HEK293 (cell line): Measurements from ENCODE around the gene ZC3H10.
A peak's percentile ranks its signal among the peaks of the same experiment; 100 is the strongest.

ENCODE experiments used
- BCL11B ChIP-seq: fragments of 450-650 bp; formaldehyde crosslinking; IDR thresholded peaks from 2 replicates; pipeline ENCODE4 v1.5.1; 2016; ENCODE audit warnings: low read depth, missing biosample characterization, missing genetic modification characterization
- GLIS1 ChIP-seq: fragments of 450-650 bp; formaldehyde crosslinking; IDR thresholded peaks from 2 replicates; pipeline ENCODE4 v1.5.1; 2016; ENCODE audit warnings: missing biosample characterization, missing genetic modification characterization
- HOXD13 ChIP-seq: sonication (generic); formaldehyde crosslinking; IDR thresholded peaks from 2 replicates; pipeline ENCODE4 v1.8.0; 2022; ENCODE audit warnings: missing genetic modification reagents, borderline replicate concordance
- KLF10 ChIP-seq: fragments of 450-650 bp; IDR thresholded peaks from 2 replicates; pipeline ENCODE4 v1.5.1; 2018; ENCODE audit warnings: missing biosample characterization, mild to moderate bottlenecking, missing genetic modification characterization
- KLF9 ChIP-seq: fragments of 450-650 bp; formaldehyde crosslinking; IDR thresholded peaks from 2 replicates; pipeline ENCODE4 v1.5.1; 2016; ENCODE audit warnings: missing biosample characterization, missing genetic modification characterization, low read depth
- PRDM4 ChIP-seq: fragments of 450-650 bp; formaldehyde crosslinking; IDR thresholded peaks from 2 replicates; pipeline ENCODE4 v1.5.1; 2017; ENCODE audit warnings: missing biosample characterization, missing genetic modification characterization
- SALL2 ChIP-seq: fragments of 450-650 bp; formaldehyde crosslinking; IDR thresholded peaks from 2 replicates; pipeline ENCODE4 v1.5.0; 2017; ENCODE audit warnings: missing biosample characterization, mild to moderate bottlenecking, missing genetic modification characterization, borderline replicate concordance
- TCF7L2 ChIP-seq: IDR thresholded peaks from 2 replicates; pipeline ENCODE4 v1.6.1; 2011; ENCODE audit warnings: low read depth, mild to moderate bottlenecking, inconsistent platforms, low read length, moderate library complexity, borderline replicate concordance
- ZBTB1 ChIP-seq: fragments of 450-650 bp; formaldehyde crosslinking; IDR thresholded peaks from 2 replicates; pipeline ENCODE4 v1.5.1; 2016; ENCODE audit warnings: missing biosample characterization, missing genetic modification characterization
- ZBTB6 ChIP-seq: fragments of 450-650 bp; formaldehyde crosslinking; IDR thresholded peaks from 2 replicates; pipeline ENCODE4 v1.5.1; 2017; ENCODE audit warnings: missing biosample characterization, missing genetic modification characterization
- ZFP69B ChIP-seq: fragments of 450-650 bp; formaldehyde crosslinking; IDR thresholded peaks from 2 replicates; pipeline ENCODE4 v1.5.1; 2016; ENCODE audit warnings: missing biosample characterization, missing genetic modification characterization
- ZNF121 ChIP-seq: fragments of 450-650 bp; formaldehyde crosslinking; IDR thresholded peaks from 2 replicates; pipeline ENCODE4 v1.5.1; 2016; ENCODE audit warnings: missing biosample characterization, missing genetic modification characterization
- ZNF2 ChIP-seq: fragments of 450-650 bp; formaldehyde crosslinking; IDR thresholded peaks from 2 replicates; pipeline ENCODE4 v1.5.1; 2016; ENCODE audit warnings: missing biosample characterization, missing genetic modification characterization
- ZNF214 ChIP-seq: fragments of 450-650 bp; formaldehyde crosslinking; IDR thresholded peaks from 2 replicates; pipeline ENCODE4 v1.5.1; 2017; ENCODE audit warnings: missing biosample characterization, mild to moderate bottlenecking, missing genetic modification characterization, borderline replicate concordance
- ZNF248 ChIP-seq: fragments of 450-650 bp; formaldehyde crosslinking; IDR thresholded peaks from 2 replicates; pipeline ENCODE4 v1.5.1; 2017; ENCODE audit warnings: missing biosample characterization, missing genetic modification characterization
- ZNF423 ChIP-seq: fragments of 450-650 bp; formaldehyde crosslinking; IDR thresholded peaks from 2 replicates; pipeline ENCODE4 v1.5.1; 2016; ENCODE audit warnings: missing biosample characterization, missing genetic modification characterization
- ZNF473 ChIP-seq: fragments of 450-650 bp; formaldehyde crosslinking; IDR thresholded peaks from 2 replicates; pipeline ENCODE4 v1.5.1; 2017; ENCODE audit warnings: missing biosample characterization, missing genetic modification characterization
- ZNF571 ChIP-seq: fragments of 450-650 bp; formaldehyde crosslinking; IDR thresholded peaks from 2 replicates; pipeline ENCODE4 v1.5.0; 2017; ENCODE audit warnings: missing biosample characterization, missing genetic modification characterization
- ZNF596 ChIP-seq: fragments of 450-650 bp; IDR thresholded peaks from 2 replicates; pipeline ENCODE4 v1.5.0; 2018; ENCODE audit warnings: missing biosample characterization, mild to moderate bottlenecking, missing genetic modification characterization, moderate library complexity
- ZNF654 ChIP-seq: fragments of 450-650 bp; formaldehyde crosslinking; IDR thresholded peaks from 2 replicates; pipeline ENCODE4 v1.5.1; 2016; ENCODE audit warnings: low read depth, missing biosample characterization, missing genetic modification characterization
- ZNF670 ChIP-seq: fragments of 450-650 bp; formaldehyde crosslinking; IDR thresholded peaks from 2 replicates; pipeline ENCODE4 v1.5.1; 2016; ENCODE audit warnings: missing biosample characterization, missing genetic modification characterization, low read depth
- ZNF677 ChIP-seq: fragments of 450-650 bp; IDR thresholded peaks from 2 replicates; pipeline ENCODE4 v1.5.0; 2018; ENCODE audit warnings: missing biosample characterization, mild to moderate bottlenecking, missing genetic modification characterization, moderate library complexity
- ZNF747 ChIP-seq: fragments of 450-650 bp; formaldehyde crosslinking; IDR thresholded peaks from 2 replicates; pipeline ENCODE4 v1.5.1; 2016; ENCODE audit warnings: missing biosample characterization, missing genetic modification characterization
- ZNF776 ChIP-seq: fragments of 450-650 bp; formaldehyde crosslinking; IDR thresholded peaks from 2 replicates; pipeline ENCODE4 v1.5.0; 2017; ENCODE audit warnings: missing biosample characterization, missing genetic modification characterization, borderline replicate concordance
- TF ChIP-seq, protein P1 (sequence below): fragments of 450-650 bp; formaldehyde crosslinking; IDR thresholded peaks from 2 replicates; pipeline ENCODE4 v1.5.1; 2016; ENCODE audit warnings: missing biosample characterization, missing genetic modification characterization, low read depth
- TF ChIP-seq, protein P2 (sequence below): fragments of 450-650 bp; formaldehyde crosslinking; IDR thresholded peaks from 2 replicates; pipeline ENCODE4 v1.5.1; 2016; ENCODE audit warnings: missing biosample characterization, missing genetic modification characterization
- TF ChIP-seq, protein P3 (sequence below): fragments of 450-650 bp; formaldehyde crosslinking; IDR thresholded peaks from 2 replicates; pipeline ENCODE4 v1.5.1; 2016; ENCODE audit warnings: missing biosample characterization, missing genetic modification characterization
- TF ChIP-seq, protein P4 (sequence below): fragments of 450-650 bp; formaldehyde crosslinking; IDR thresholded peaks from 2 replicates; pipeline ENCODE4 v1.5.1; 2016; ENCODE audit warnings: missing biosample characterization, missing genetic modification characterization

The ZC3H10 gene

DNA sequence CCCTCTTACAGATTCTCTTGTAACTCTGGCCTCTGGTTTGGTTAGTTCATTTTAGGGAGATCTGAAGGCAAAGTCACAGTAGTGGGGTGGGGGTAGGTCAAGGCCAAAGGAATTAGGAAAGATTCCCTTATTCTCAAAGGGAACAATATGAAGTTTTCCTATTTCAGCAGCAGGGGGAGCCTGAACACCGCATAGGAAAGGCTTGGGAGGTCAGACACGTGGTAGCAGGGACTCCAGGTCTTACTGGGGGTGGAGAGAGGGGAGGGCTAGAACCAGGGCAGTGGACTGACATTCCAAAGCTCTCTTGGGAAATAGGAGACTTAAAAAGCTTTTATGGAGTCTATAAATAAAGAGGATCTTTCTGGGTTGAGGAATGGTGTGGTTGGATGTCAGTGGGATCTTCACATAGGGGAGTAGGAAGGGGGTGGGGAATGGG lies 1.3 kb downstream of the ZC3H10 start (continued):
- TF ChIP-seq, protein P1, sequence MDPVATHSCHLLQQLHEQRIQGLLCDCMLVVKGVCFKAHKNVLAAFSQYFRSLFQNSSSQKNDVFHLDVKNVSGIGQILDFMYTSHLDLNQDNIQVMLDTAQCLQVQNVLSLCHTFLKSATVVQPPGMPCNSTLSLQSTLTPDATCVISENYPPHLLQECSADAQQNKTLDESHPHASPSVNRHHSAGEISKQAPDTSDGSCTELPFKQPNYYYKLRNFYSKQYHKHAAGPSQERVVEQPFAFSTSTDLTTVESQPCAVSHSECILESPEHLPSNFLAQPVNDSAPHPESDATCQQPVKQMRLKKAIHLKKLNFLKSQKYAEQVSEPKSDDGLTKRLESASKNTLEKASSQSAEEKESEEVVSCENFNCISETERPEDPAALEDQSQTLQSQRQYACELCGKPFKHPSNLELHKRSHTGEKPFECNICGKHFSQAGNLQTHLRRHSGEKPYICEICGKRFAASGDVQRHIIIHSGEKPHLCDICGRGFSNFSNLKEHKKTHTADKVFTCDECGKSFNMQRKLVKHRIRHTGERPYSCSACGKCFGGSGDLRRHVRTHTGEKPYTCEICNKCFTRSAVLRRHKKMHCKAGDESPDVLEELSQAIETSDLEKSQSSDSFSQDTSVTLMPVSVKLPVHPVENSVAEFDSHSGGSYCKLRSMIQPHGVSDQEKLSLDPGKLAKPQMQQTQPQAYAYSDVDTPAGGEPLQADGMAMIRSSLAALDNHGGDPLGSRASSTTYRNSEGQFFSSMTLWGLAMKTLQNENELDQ (tag by site-specific recombination), result no peak
- 0 out of 2 replicates have a peak, but pooled peaks have one; percentile 38 for TF ChIP-seq PRDM4 (tag by site-specific recombination)
- TF ChIP-seq ZNF677 (tag by site-specific recombination), result no peak
- TF ChIP-seq ZNF423 (tag by site-specific recombination), result no peak
- no peak for TF ChIP-seq ZNF571 (tag by site-specific recombination)
- TF ChIP-seq ZNF596 (tag by site-specific recombination), result no peak
- TF ChIP-seq ZNF747, result no peak
- TF ChIP-seq ZNF670 (tag by site-specific recombination), result no peak
- no peak for TF ChIP-seq SALL2
- 0 out of 2 replicates have a peak, but pooled peaks have one; percentile 13 for TF ChIP-seq KLF10 (tag by site-specific recombination)
- peak; percentile 95 for TF ChIP-seq ZNF654 (tag by site-specific recombination)
- TF ChIP-seq, protein P2, sequence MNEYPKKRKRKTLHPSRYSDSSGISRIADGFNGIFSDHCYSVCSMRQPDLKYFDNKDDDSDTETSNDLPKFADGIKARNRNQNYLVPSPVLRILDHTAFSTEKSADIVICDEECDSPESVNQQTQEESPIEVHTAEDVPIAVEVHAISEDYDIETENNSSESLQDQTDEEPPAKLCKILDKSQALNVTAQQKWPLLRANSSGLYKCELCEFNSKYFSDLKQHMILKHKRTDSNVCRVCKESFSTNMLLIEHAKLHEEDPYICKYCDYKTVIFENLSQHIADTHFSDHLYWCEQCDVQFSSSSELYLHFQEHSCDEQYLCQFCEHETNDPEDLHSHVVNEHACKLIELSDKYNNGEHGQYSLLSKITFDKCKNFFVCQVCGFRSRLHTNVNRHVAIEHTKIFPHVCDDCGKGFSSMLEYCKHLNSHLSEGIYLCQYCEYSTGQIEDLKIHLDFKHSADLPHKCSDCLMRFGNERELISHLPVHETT (tag by site-specific recombination), result 0 out of 2 replicates have a peak, but pooled peaks have one; percentile 46
- no peak for TF ChIP-seq ZNF121 (tag by site-specific recombination)
- peak; percentile 88 for TF ChIP-seq GLIS1
- TF ChIP-seq ZNF2 (tag by site-specific recombination), result peak; percentile 46; the same call in 1 of the 2 replicates
- no peak for TF ChIP-seq ZNF248 (tag by site-specific recombination)
- no peak for TF ChIP-seq ZBTB1 (tag by site-specific recombination)
- TF ChIP-seq ZBTB6, result 0 out of 2 replicates have a peak, but pooled peaks have one; percentile 16
- TF ChIP-seq, protein P3, sequence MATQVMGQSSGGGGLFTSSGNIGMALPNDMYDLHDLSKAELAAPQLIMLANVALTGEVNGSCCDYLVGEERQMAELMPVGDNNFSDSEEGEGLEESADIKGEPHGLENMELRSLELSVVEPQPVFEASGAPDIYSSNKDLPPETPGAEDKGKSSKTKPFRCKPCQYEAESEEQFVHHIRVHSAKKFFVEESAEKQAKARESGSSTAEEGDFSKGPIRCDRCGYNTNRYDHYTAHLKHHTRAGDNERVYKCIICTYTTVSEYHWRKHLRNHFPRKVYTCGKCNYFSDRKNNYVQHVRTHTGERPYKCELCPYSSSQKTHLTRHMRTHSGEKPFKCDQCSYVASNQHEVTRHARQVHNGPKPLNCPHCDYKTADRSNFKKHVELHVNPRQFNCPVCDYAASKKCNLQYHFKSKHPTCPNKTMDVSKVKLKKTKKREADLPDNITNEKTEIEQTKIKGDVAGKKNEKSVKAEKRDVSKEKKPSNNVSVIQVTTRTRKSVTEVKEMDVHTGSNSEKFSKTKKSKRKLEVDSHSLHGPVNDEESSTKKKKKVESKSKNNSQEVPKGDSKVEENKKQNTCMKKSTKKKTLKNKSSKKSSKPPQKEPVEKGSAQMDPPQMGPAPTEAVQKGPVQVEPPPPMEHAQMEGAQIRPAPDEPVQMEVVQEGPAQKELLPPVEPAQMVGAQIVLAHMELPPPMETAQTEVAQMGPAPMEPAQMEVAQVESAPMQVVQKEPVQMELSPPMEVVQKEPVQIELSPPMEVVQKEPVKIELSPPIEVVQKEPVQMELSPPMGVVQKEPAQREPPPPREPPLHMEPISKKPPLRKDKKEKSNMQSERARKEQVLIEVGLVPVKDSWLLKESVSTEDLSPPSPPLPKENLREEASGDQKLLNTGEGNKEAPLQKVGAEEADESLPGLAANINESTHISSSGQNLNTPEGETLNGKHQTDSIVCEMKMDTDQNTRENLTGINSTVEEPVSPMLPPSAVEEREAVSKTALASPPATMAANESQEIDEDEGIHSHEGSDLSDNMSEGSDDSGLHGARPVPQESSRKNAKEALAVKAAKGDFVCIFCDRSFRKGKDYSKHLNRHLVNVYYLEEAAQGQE, result 0 out of 2 replicates have a peak, but pooled peaks have one; percentile 19
- no peak for TF ChIP-seq ZNF214 (tag by site-specific recombination)
- peak; percentile 89 for TF ChIP-seq BCL11B (tag by site-specific recombination)
- TF ChIP-seq TCF7L2, result no peak
- TF ChIP-seq ZNF473, result no peak
- TF ChIP-seq ZFP69B (tag by site-specific recombination), result no peak
- TF ChIP-seq KLF9, result peak; percentile 25; the same call in 1 of the 2 replicates
- TF ChIP-seq, protein P4, sequence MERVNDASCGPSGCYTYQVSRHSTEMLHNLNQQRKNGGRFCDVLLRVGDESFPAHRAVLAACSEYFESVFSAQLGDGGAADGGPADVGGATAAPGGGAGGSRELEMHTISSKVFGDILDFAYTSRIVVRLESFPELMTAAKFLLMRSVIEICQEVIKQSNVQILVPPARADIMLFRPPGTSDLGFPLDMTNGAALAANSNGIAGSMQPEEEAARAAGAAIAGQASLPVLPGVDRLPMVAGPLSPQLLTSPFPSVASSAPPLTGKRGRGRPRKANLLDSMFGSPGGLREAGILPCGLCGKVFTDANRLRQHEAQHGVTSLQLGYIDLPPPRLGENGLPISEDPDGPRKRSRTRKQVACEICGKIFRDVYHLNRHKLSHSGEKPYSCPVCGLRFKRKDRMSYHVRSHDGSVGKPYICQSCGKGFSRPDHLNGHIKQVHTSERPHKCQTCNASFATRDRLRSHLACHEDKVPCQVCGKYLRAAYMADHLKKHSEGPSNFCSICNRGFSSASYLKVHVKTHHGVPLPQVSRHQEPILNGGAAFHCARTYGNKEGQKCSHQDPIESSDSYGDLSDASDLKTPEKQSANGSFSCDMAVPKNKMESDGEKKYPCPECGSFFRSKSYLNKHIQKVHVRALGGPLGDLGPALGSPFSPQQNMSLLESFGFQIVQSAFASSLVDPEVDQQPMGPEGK, result peak; percentile 91
- TF ChIP-seq HOXD13 (CRISPR knock-in tag), result no peak
- TF ChIP-seq ZNF776 (tag by site-specific recombination), result no peak
